Astrocyte of the spinal cord (primary cell): Measurements from ENCODE around the gene DTNB.

Source experiments
- DNase-seq: peaks from one replicate; pipeline ENCODE4 v3.0.0; 2011; ENCODE audit warnings: low read depth, low spot score
- H3K4me3 ChIP-seq: 2 replicates; pipeline ENCODE4 v1.5.1; 2011; ENCODE audit warnings: low read depth, mild to moderate bottlenecking, low read length, moderate library complexity
- in situ Hi-C: cut with HindIII; loops from 2 replicates; pipeline ENCODE4 v1.10.0; 2017; ENCODE audit warnings: low sequenced_read_pairs
- TF ChIP-seq, protein P1 (sequence below): IDR thresholded peaks from 2 replicates; pipeline ENCODE4 v1.5.1; 2012; ENCODE audit warnings: low read depth, mild to moderate bottlenecking, low read length, inconsistent platforms

The DTNB gene

DNA sequence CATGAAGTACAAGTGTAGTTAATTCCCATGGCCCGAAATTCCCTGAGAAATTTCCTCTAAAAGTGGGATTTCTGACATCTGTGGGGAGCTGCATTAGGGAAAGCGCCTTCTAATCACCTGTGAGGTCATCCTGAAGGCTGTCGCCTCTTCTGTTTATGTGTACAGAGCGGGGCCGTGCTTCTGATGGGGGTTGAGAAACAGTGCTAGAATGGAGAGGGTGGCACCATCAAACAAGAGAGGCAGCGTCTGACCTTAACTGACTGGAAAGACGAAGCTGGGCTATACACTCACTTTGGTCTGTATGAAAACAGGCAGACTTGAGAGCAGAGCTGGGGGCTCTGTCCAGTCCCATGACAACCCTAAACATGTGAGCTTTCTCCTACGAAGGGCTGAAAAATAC is 287.5 kb downstream of the DTNB start:
- no peak for DNase-seq
- TF ChIP-seq, protein P1, sequence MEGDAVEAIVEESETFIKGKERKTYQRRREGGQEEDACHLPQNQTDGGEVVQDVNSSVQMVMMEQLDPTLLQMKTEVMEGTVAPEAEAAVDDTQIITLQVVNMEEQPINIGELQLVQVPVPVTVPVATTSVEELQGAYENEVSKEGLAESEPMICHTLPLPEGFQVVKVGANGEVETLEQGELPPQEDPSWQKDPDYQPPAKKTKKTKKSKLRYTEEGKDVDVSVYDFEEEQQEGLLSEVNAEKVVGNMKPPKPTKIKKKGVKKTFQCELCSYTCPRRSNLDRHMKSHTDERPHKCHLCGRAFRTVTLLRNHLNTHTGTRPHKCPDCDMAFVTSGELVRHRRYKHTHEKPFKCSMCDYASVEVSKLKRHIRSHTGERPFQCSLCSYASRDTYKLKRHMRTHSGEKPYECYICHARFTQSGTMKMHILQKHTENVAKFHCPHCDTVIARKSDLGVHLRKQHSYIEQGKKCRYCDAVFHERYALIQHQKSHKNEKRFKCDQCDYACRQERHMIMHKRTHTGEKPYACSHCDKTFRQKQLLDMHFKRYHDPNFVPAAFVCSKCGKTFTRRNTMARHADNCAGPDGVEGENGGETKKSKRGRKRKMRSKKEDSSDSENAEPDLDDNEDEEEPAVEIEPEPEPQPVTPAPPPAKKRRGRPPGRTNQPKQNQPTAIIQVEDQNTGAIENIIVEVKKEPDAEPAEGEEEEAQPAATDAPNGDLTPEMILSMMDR = no peak
- no peak overlapping the region for H3K4me3 ChIP-seq
- in situ Hi-C loops = no loop called here

DNA sequence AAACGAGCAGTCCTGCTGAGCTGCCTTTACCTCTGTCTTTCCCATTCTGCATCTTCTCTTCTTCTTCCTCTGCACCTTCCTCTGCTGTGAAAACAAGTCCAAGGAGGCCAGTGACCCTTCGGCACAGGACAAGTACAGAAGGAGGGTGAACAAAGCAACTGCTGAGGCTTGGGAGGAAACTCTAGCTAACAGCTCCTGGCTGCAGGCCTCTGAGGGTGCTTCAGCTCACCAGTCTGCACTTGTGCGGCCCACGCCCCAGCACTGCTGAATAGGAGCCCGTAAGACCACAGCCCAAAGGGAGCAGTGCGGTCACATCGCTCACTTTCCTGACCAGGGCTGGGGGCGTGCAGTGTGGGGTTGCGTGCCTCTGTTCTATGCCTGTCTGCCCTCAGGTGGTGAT is 289.6 kb downstream of the DTNB start:
- no peak overlapping the region for H3K4me3 ChIP-seq
- no peak for DNase-seq
- in situ Hi-C loops = no loop called here
- TF ChIP-seq, protein P1 = no peak

DNA sequence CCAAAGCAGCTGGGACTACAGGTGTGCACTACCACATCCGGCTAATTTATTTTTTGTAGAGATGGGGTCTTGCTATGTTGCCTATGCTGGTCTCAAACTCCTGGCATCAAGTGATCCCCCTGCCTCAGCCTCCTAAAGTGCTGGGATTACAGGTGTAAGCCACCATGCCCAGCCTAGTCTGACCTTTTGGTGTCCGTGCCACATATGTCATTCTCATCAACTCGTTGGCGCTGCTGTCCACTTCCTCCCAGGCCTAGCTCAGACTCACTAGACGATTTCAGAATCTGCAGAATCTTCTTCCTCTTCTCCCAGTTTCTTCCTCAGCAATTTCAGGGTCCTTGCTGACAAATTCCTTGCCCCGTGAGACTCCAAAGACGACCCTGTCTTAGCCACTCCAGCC is 291.9 kb downstream of the DTNB start:
- in situ Hi-C loops = no loop called here

DNA sequence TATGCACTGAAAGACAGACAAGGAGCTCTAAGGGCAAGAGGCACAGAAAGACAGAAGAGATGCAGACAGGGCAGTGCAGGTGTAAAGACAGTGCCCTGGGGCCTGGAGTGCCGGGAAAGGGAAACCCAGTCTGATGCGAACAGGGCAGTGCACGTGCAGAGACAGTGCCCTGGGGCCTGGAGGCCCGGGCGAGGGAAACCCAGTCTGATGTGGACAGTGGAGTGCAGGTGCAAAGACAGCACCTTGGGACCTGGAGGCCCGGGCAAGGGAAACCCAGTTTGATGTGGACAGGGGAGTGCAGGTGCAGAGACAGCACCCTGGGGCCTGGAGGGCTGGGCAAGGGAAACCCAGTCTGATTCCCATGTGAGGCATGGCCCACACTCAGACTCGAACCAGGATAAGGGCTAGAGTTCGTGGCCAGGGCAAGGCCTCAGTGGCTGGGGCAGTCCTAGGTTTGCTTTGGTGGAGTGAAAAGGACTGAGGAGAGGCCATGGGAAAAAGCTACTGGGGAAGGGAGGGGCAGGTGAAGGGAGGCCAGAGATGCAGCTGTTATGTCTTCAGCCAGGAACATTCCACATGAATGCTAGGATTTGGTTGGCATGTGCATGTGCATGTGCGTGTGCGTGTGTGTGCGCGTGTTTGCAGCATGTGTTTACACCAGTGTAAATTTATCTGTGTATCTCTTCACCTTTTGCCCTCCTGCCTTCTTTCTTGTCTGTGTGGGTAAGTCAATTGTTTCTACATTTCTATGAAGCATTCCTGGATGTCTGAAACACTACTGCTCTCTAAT is 292.6 kb downstream of the DTNB start:
- in situ Hi-C loops = no loop called here
- no peak for DNase-seq
- TF ChIP-seq, protein P1 = no peak
- no peak overlapping the region for H3K4me3 ChIP-seq

More for the DNA sequence above, 291.9 kb downstream of the DTNB start:
- TF ChIP-seq, protein P1 = no peak
- H3K4me3 ChIP-seq = no peak overlapping the region
- no peak for DNase-seq

DNA sequence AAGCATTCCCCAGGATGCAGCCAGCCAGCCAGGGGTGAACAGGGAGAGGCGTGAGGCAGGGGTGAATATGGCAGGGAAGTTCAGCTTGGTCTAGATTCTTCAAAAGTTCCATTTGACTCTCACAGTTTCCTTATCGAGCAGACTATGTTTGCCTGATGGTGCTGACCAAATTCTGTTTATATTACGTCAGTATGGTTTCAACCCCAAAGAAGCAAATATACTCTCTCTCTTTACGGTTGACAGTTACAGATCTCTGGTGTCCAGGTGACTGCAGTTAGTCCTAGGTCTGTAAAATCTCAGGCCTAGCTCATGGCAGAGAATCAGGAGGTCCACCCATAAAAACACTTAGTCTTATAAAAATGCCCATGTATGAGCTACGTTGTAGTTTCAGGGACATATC is 293.4 kb downstream of the DTNB start:
- DNase-seq = no peak
- TF ChIP-seq, protein P1 = no peak
- in situ Hi-C loops = no loop called here
- no peak overlapping the region for H3K4me3 ChIP-seq

DNA sequence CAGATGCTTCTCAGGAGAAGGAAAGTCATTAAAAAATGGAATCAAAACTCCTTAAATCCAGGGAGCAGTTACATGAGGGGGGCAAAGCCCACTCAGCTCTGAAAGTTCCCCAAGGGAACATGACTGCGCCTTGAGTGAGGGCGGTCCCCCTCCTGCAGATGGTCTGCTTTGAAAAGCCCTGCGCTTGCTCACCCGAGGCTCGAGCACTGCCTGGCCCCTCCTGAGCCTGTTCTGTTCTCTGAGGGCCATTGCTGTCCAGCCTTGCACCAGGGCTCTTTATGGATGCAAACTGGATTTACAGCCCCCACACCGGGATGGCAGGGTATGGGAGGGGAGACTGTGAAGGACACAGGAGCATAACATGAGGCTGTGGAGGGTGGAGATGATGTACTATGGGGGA is 293.8 kb downstream of the DTNB start:
- DNase-seq = no peak

More for the DNA sequence above, 293.8 kb downstream of the DTNB start:
- H3K4me3 ChIP-seq = no peak overlapping the region
- in situ Hi-C loops = no loop called here
- TF ChIP-seq, protein P1 = no peak
